GM19035 (cell line): ENCODE measurements around the gene GOLGA8N.

Source experiments
- ATAC-seq: cut with Tn5 transposase; IDR thresholded peaks from one replicate; pipeline ENCODE4 v1.9.1; 2021; ENCODE audit not compliant: unreplicated experiment

Gene GOLGA8N

GRCh38 chr15:32649342-32649741 lies 56.1 kb downstream of the GOLGA8N start:
- ATAC-seq, result no peak

- peak; percentile 79 for ATAC-seq
These were observed 58.1 kb downstream of the GOLGA8N start for GRCh38 chr15:32651229-32651837.

DNA sequence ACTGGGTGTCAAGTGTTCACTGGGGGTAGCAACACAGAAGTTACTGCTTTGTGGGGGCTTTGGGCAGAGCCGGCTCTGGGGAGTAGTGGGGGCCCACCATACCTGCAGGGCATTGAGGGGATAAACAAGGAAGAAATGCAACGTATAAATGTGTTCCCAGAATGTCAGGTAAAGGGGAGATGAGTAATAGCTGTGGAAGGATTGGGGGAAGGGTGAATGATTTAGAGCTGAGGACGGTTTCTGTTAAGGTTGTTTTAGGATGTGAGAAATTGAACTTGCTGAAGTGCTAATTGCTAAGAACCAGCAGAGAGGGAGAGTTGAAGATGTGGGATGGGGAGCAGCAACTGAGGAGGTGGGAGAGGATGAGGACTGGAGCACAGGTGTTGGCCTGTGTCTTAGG lies 58.9 kb downstream of the GOLGA8N start:
- ATAC-seq, result no peak

DNA sequence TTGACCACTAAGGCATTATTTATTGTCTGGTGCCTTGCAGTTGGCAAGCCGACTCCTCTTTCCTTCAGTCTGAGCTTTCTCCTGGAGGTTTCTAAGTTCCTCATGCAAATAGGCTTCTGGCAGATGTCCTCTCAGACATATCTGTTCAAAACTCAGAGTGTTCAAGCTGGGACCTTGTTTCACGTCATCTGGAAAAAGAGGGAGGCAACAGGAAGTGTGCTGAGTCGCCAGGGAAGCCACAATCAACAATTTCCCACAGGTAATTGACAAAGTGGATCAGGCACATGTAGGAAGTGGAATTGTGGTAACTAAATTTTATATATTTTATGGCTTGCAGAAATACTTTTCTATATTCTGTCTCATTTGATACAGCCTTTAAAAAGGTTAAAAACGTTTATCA lies 62.8 kb downstream of the GOLGA8N start:
- ATAC-seq, result no peak

DNA sequence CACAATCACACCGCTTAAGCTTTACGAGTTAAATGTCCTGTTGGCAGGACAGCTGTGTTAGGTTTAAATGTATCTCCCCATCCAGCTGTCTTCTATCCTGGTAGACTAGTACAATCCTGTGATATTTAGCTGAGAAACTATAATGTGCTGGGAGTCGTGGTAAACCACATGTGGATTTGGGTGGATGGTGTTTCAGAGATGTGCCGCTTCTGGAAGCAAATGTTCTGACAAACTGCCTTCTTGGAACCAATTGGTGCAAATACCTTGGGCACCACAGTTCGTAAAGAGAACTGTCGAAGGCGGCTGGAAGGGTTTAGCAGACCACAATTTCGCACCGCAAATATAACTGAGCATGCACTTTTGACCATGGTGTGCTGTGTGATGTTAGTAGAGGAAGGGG lies 63.2 kb downstream of the GOLGA8N start:
- no peak for ATAC-seq
